IPS-NIHi11 (cell line): Measurements from ENCODE around the gene TMEM263.
"Not testable (repeated sequence)": the region's sequence is repeated elsewhere in the genome, so short reads cannot be mapped to it uniquely, and the experiment has no call there.

Source experiments
- DNase-seq: peaks from one replicate; pipeline ENCODE4 v3.0.0; 2012; ENCODE audit warnings: mixed read lengths, low spot score

The TMEM263 gene

GRCh38 chr12:106986625-106987389 lies 31.1 kb downstream of the TMEM263 start, which contains the start of gene MTERF2:
TSS of gene MTERF2 (minus strand) at chr12:106987146. CDS start at chr12:106978714, 8,432 bp downstream.
- peak; percentile 98 for DNase-seq

- DNase-seq = peak; percentile 9
These were observed 32.1 kb downstream of the TMEM263 start for GRCh38 chr12:106987846-106988245.

GRCh38 chr12:106994579-106995220 lies 39.0 kb downstream of the TMEM263 start:
- DNase-seq = no peak

GRCh38 chr12:106996102-106996501 lies 40.4 kb downstream of the TMEM263 start:
- not testable (repeated sequence) for DNase-seq

GRCh38 chr12:106997916-106998315 lies 42.2 kb downstream of the TMEM263 start:
- DNase-seq = no peak

GRCh38 chr12:106999446-106999845 lies 43.7 kb downstream of the TMEM263 start:
- no peak for DNase-seq

- DNase-seq = not testable (repeated sequence)
These were observed 47.0 kb downstream of the TMEM263 start for GRCh38 chr12:107002665-107003064.

- DNase-seq = no peak
These were observed 51.7 kb downstream of the TMEM263 start for GRCh38 chr12:107007411-107007810.

GRCh38 chr12:107011519-107011918 lies 55.8 kb downstream of the TMEM263 start:
- DNase-seq = no peak

GRCh38 chr12:107012736-107013425 lies 57.2 kb downstream of the TMEM263 start:
- no peak for DNase-seq

GRCh38 chr12:107014055-107014454 lies 58.3 kb downstream of the TMEM263 start:
- peak; percentile 42 for DNase-seq

GRCh38 chr12:107017042-107017441 lies 61.3 kb downstream of the TMEM263 start:
- DNase-seq = no peak

- no peak for DNase-seq
These were observed 63.8 kb downstream of the TMEM263 start for GRCh38 chr12:107019546-107019945.
